Uterus (tissue), 4 donors: ENCODE data around the gene TMEM219. TPM values are rescaled to one million over a fixed set of nuclear protein-coding genes. Genes with fewer than 3 reads are reported as not detected.

Experiments
- DNase-seq, 2 donors: peaks; one replicate each; pipeline ENCODE4 v3.0.0-alpha.2; 2019 to 2020
- H3K27ac ChIP-seq, 2 donors: fragments of 200-600 bp; sonication (generic); 1 replicate in 1 of 2; 2 replicates in 1 of 2; pipeline ENCODE4 v1.5.1; 2016 to 2018
- H3K27me3 ChIP-seq, 2 donors: fragments of 200-600 bp; sonication (generic); one replicate each; pipeline ENCODE4 v1.5.1; 2018 to 2019; ENCODE audit warnings: control low read depth in 1 of 2
- H3K36me3 ChIP-seq, 2 donors: fragments of 200-600 bp; sonication (generic); one replicate each; pipeline ENCODE4 v1.5.1; 2019; ENCODE audit warnings: control low read depth in 1 of 2
- H3K4me1 ChIP-seq, 2 donors: fragments of 200-600 bp; sonication (generic); one replicate each; pipeline ENCODE4 v1.5.1; 2018 to 2019; ENCODE audit warnings: control low read depth in 1 of 2
- H3K4me3 ChIP-seq, 2 donors: fragments of 200-600 bp; sonication (generic); 1 replicate in 1 of 2; 2 replicates in 1 of 2; pipeline ENCODE4 v1.5.1; 2018 to 2019; ENCODE audit warnings: mild to moderate bottlenecking in 1 of 2
- H3K9me3 ChIP-seq, 2 donors: fragments of 200-600 bp; sonication (generic); one replicate each; pipeline ENCODE4 v1.5.1; 2019; ENCODE audit warnings: control low read depth in 1 of 2
- POLR2A ChIP-seq, 2 donors: fragments of 450-650 bp; IDR thresholded peaks; one replicate each; pipeline ENCODE4 v1.6.1; 2016; ENCODE audit warnings: antibody characterized with exemption in 2 of 2, mild to moderate bottlenecking in 1 of 2, moderate library complexity in 1 of 2
- intact Hi-C: fragments of 100-400 bp; cut with DNase I; formaldehyde crosslinking; loops from one replicate; pipeline ENCODE4 v1.15.1; 2023; ENCODE audit warnings: low total_unique reads
- total RNA-seq, 4 donors: library from RNA; depleted of rRNA in 3 of 4; stranded (reverse); fragments of >200 nt in 3 of 4; gene quantifications; one replicate each; pipeline versions ENCODE4 v1.1.0 to v1.2.4, GENCODE V29; 2014 to 2023
- TF ChIP-seq, protein P1 (sequence below), 4 experiments: fragments of 200-600 bp in 2 of 4; fragments of 450-650 bp in 2 of 4; sonication (generic) in 2 of 4; IDR thresholded peaks; one replicate each; pipeline ENCODE4 v1.5.1; 2016 to 2019; ENCODE audit warnings: antibody characterized with exemption in 4 of 4, mild to moderate bottlenecking in 2 of 4, moderate library complexity in 1 of 4
- donor health status: DM: yes; HTN: yes; CAD: no.

Gene TMEM219
- total RNA-seq, 4 donors from 2014 or later = 38.6 to 82.3 (median 58.5) TPM

DNA sequence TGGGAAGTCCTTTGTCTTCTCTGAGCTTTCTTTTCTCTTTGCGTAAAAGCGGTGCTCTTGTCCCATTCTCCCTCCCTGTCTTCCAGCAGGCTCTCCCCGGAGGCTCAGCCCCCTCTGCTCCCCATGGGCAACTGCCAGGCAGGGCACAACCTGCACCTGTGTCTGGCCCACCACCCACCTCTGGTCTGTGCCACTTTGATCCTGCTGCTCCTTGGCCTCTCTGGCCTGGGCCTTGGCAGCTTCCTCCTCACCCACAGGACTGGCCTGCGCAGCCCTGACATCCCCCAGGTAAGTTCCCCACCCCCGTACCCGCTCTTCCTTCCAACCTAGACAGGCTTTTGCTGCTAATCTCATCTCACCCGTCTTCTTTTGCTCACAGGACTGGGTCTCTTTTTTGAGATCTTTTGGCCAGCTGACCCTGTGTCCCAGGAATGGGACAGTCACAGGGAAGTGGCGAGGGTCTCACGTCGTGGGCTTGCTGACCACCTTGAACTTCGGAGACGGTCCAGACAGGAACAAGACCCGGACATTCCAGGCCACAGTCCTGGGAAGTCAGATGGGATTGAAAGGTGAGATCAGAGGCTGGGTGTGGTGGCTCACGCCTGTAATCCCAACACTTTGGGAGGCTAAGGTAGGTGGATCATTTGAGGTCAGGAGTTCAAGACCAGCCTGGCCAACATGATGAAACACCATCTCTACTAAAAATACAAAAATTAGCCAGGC lies 1.3 kb downstream of the TMEM219 start:
- Histone ChIP-seq H3K36me3 (no peaks in the 10 kb centered on the region), H3K4me1 (no peaks in the 10 kb centered on the region), H3K27me3 (no peaks in the 10 kb centered on the region), H3K9me3 (no peaks in the 10 kb centered on the region), H3K4me3 (peak overlapping the region; percentile 67 to 71), H3K27ac (peak overlapping the region; percentile 87 to 92)
- intact Hi-C loops = no loop called here
- no peak for DNase-seq
- TF ChIP-seq, protein P1, sequence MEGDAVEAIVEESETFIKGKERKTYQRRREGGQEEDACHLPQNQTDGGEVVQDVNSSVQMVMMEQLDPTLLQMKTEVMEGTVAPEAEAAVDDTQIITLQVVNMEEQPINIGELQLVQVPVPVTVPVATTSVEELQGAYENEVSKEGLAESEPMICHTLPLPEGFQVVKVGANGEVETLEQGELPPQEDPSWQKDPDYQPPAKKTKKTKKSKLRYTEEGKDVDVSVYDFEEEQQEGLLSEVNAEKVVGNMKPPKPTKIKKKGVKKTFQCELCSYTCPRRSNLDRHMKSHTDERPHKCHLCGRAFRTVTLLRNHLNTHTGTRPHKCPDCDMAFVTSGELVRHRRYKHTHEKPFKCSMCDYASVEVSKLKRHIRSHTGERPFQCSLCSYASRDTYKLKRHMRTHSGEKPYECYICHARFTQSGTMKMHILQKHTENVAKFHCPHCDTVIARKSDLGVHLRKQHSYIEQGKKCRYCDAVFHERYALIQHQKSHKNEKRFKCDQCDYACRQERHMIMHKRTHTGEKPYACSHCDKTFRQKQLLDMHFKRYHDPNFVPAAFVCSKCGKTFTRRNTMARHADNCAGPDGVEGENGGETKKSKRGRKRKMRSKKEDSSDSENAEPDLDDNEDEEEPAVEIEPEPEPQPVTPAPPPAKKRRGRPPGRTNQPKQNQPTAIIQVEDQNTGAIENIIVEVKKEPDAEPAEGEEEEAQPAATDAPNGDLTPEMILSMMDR (IDR thresholded peaks at IDR 0.05) = no peak
- TF ChIP-seq POLR2A (IDR thresholded peaks at IDR 0.05) = no peak

DNA sequence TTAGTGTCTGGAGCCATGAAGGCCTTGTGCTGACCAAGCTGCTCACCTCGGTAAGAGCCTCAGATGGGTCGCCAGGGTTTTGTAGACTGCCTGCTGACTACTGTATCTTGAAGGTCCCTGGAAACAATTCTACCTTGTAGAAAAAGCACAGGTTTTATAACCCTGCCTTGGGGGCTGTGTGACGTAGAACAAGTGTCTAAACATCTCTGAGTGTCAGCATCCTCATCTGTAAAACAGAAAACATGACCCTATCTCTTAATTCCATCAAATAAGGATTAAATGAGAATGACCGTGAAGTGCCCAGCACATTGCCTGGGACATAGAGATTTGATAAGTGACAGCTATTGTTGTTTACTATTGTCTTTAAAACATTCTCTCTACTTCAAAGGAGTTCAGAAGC lies 6.3 kb downstream of the TMEM219 start:
- no peak for DNase-seq
- Histone ChIP-seq H3K27ac (no peak overlapping the region), H3K4me1 (no peaks in the 10 kb centered on the region), H3K4me3 (no peak overlapping the region), H3K9me3 (no peaks in the 10 kb centered on the region), H3K27me3 (no peaks in the 10 kb centered on the region), H3K36me3 (no peaks in the 10 kb centered on the region)
- intact Hi-C loops = no loop called here
- TF ChIP-seq, protein P1 (IDR thresholded peaks at IDR 0.05) = no peak
- no peak for TF ChIP-seq POLR2A (IDR thresholded peaks at IDR 0.05)

DNA sequence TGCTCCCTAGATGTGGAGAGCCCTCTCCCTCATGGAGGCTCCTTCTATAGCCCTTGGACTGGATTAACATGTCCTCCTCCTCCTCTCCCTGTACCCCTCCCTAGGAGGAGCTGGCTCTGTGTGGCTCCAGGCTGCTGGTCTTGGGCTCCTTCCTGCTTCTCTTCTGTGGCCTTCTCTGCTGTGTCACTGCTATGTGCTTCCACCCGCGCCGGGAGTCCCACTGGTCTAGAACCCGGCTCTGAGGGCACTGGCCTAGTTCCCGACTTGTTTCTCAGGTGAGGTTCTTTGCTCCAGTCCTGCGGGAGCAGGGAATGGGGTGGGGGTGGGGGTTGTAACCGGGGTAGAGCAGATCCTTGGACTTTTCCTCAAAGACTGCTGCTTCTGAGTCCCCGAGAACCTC lies 9.4 kb downstream of the TMEM219 start:
- no peak for DNase-seq
- no peak for TF ChIP-seq POLR2A (IDR thresholded peaks at IDR 0.05)
- TF ChIP-seq, protein P1 (IDR thresholded peaks at IDR 0.05) = no peak
- Histone ChIP-seq H3K36me3 (no peaks in the 10 kb centered on the region), H3K27ac (no peak overlapping the region), H3K4me3 (no peak overlapping the region), H3K27me3 (no peaks in the 10 kb centered on the region), H3K9me3 (no peaks in the 10 kb centered on the region), H3K4me1 (peaks cover 0 to 10% of the 10 kb centered on the region in 2 donors)
- intact Hi-C loops = no loop called here

DNA sequence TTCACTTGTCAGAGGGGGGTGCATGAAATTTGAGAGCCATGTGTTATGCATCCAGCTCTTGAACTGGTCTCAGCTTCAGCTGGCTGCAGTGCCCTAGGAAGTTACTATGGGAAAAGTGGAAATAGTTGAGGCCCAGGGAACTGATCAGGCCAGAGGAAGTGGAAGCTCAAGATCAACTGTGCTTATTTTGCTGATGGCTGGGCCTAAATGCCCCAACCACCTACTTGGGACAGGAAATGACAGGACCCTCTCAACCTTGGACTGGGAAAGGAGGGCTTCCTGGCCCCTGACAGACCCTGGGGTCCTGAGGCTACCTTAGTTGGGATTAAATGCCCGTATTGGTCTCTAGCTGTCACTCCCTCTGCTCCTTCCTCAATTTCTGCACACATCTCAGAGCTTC lies 10.6 kb downstream of the TMEM219 start:
- no peak for TF ChIP-seq POLR2A (IDR thresholded peaks at IDR 0.05)
- TF ChIP-seq, protein P1 (IDR thresholded peaks at IDR 0.05) = no peak
- no peaks in the 10 kb centered on the region for H3K9me3 ChIP-seq
- H3K4me3 ChIP-seq = no peak overlapping the region
- no peak overlapping the region for H3K27ac ChIP-seq
- H3K36me3 ChIP-seq = no peaks in the 10 kb centered on the region
- no peaks in the 10 kb centered on the region for H3K27me3 ChIP-seq
- intact Hi-C loops = no loop called here
- no peak for DNase-seq
- peaks cover 0 to 14% of the 10 kb centered on the region in 2 donors for H3K4me1 ChIP-seq

DNA sequence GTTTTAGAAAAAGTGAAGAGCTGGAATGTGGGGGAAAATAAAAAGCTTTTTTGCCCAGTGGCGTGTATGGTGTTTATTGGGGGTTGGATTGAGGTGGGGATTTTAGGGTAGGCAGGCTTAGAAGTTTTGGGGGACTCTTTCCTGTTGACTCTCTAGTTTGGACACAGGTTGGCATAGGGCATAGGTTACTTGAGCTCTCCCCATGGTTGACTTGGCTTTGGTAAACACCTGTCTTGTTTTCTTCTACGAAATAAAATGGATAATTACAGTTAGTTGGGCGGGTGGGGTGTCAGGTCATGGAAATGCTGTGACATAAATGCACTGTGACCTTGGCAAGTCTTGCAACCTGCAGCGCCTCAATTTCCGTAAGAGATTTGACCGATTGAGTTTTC lies 11.1 kb downstream of the TMEM219 start:
- Histone ChIP-seq H3K36me3 (no peaks in the 10 kb centered on the region), H3K9me3 (no peaks in the 10 kb centered on the region), H3K27ac (peak overlapping the region; percentile 36 to 96), H3K4me1 (peaks cover 0 to 14% of the 10 kb centered on the region in 2 donors), H3K27me3 (no peaks in the 10 kb centered on the region), H3K4me3 (no peak overlapping the region)
- DNase-seq = no peak
- intact Hi-C loops = no loop called here
- TF ChIP-seq, protein P1 (IDR thresholded peaks at IDR 0.05) = no peak
- TF ChIP-seq POLR2A (IDR thresholded peaks at IDR 0.05) = no peak
